ENCODE results near the gene KLK2.
"Not testable (repeated sequence)": the region's sequence is repeated elsewhere in the genome, so short reads cannot be mapped to it uniquely, and the experiment has no call there.

Gene KLK2

DNA sequence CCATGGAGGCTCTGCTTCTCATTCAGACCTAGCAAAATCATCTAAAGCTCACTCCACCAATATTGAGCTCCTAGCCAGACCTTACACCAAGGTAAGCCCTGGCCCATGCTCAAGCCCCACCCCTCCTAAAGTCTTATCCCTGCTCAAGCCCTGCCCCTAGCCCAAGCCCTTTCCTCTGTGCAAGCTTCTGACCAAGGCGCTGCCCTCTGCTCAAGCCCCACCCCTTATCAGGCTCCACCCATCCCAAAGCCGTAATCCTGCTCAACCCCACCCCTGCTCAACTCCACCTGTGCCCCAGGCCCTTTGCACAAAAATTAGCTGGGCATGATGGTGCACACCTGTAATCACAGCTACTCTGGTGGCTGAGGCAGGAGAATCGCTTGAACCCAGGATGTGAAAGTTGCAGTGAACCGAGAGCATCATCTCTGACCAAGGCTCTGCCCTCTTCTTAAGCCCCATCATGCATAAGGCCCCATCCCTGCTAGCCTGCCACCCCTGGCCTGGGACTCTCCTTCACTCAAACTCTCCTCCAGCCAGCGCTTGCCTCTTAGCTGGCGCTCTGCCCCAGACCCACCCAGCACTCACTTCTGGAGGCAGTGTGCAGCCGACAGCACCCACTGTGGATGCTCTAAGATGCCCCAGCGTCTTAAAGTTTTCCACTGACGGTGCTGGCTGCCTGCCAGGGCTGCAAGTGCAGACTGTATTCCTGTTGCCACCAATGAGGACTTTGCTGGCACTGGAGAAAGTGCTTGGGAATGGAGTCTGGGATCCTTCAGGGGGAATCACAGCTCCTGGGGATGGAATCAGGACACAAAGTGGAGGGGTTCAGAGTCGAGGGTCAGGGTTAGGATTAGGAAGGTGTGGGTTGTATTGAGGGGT, 21.5 kb downstream of the KLK2 start:
- no peak for DNase-seq

DNA sequence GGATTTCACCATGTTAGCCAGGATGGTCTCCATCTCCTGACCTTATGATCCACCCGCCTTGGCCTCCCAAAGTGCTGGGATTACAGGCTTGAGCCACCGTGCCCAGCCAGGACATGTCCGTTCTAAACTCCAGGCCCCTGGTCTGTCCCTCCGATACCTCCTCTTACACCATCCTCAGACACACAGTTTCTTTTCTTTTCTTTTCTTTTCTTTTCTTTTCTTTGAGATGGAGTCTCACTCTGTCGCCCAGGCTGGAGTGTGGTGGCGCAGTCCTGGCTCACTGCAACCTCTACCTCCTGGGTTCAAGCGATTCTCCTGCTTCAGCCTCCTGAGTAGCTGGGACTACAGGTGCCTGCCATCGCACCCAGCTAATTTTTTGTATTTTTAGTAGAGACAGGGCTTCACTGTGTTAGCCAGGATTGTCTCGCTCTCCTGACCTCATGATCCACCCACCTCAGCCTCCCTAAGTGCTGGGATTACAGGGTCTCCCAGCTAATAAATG, 22.9 kb downstream of the KLK2 start:
- DNase-seq: not testable (repeated sequence)

DNA sequence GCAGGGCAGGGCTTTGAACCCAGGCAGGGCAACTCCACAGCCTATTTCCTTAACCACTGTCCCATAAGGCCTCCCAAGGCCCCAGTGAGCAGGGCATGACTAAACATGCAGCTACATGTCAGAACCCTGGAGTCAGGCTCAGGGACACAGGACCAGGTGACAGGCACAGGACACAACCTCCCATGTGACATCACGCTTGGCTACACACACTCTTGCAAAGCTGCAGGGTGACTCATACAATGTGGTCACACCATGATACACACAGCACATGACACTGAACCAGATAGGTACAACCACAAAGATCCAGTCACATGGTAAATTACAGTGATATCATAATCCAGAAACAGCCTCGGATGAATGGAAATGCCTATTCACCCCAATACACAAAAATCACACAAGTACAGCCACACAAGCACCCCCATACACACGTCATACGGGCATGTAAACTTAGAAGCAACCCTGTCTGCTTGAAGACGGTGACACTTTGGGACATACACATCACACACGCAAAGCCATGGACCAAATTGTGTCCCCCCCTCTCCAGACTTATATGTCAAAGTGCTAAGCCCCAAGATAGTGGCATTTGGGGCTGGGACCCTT, 23.5 kb downstream of the KLK2 start:
- no peak for DNase-seq

DNA sequence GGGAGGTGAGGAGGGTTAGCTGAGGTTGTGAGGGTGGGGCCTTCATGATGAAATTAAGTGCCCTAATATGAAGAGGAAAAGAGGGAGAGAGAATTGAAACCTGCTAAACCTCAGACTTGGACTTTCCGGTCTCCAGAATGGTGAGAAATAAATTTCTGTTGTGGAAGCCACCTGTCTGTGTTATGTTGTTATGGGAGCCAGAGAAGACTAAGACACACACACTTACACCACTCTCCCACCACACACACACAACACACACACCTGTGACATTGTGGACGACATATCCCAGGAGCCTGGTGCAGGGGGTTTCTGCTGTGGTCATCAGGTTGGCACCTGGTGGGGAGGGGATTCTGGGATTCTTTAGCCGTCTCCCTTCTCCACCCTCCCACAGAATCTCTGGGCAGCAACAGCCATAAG, 24.0 kb downstream of the KLK2 start:
- DNase-seq: no peak

DNA sequence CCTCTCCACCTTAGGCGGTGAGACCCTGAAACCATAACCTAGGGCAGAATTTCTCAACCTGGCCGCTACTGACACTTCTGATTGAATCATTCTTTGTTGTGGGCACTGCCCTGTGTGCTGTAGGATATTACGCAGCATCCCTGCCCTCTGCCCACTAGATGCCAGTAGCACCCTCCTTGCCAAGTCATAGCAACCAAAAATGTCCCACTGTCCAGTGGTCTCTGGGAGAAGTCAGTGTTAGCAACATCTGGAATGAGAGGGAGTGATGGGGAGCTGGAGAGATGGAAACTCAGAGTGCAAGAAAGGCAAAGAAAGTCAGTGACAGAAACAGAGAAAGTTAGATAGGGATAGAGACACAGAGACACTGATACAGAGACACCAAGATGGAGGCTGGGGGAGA, 24.4 kb downstream of the KLK2 start:
- DNase-seq: no peak

DNA sequence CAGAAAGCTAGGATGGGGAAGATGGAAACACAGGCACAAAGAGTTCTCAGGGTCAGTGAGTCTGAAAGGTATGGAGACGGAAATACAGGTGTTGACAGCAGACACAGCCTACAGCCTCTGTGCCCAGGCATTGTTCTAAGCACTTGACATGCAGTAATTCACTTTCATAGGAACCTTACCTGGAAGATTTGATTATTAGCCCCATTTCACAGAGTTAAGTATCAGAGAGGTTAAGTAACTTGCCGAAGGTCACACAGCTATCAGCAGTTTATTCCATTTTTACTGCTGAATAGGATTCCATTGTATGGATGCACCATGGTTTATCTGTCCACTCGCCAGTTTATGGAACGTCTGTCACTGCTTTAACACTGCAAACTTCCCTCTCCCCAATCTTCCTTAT, 24.8 kb downstream of the KLK2 start:
- DNase-seq: no peak

DNA sequence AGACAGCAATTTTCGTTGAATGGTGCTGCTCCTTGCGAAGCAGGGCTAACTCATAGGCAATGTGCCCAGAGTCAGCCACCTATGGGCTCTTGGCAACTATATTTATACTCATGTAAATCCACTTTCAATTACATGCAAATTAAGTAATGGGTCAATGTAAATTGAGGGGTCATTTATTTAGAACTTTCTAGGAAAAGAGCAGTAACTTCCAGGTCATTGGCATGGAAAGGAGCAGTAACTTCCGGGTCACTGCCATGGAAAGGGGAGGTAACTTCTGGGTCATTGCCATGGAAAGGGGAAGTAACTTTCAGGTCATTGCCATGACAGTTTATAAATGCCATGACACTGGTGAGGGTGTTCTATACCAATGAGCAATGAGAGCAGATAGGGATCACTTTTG, 26.3 kb downstream of the KLK2 start:
- no peak for DNase-seq

DNA sequence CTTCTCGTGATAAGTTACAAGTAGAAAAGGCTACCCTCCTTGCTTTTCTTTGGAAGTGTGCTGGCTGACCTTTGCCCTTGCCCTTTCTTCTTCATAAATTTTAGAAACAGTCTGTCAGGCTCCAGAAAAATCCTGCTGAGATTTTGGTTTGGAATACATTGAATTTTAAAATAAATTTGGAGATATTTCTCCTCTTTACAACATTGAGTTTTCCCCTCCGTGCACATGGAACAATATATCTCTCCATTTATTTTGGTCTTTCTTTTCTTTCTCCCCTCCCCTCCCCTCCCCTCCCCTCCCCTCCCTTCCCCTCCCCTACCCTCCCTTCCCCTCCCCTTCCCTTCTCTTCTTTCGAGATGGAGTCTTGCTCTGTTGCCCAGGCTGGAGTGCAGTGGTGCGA, 29.4 kb downstream of the KLK2 start:
- no peak for DNase-seq

DNA sequence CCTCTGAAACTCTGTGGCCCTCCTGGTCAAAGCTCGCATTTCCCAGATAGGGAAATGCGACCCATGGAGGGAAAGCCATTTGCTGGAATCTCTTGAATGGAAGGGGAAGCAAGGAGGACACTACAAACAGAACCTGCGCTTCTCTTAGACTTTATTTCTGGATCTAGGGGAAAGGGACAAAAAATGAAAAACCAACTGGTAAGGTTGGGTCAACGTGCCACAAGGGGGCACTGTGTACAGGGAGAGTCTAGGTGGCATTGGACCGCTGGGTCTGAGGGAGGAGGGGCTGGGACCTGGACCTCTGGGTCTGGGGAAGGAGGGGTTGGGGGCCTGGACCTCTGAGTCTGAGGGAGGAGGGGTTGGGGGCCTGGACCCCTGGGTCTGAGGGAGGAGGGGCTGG, 33.0 kb downstream of the KLK2 start:
- no peak for DNase-seq

DNA sequence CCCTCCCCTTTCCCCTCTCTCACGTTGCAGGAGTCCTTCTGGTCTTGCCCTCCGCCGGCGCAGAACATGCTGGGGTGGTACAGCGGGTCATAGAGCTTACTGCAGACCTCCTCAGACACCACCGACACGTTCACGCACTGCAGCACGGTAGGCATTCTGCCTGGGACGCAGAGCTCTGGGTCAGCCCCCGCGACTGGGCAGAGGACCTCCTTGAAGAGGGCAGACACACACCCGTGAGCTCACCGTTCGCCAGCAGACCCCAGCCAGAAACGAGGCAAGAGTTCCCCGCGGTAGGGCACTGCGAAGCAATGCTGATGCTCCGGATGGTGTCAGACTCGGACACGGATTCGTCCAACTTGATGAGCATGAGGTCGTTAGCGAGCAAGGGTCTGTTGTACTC, 35.1 kb downstream of the KLK2 start:
- no peak for DNase-seq

DNA sequence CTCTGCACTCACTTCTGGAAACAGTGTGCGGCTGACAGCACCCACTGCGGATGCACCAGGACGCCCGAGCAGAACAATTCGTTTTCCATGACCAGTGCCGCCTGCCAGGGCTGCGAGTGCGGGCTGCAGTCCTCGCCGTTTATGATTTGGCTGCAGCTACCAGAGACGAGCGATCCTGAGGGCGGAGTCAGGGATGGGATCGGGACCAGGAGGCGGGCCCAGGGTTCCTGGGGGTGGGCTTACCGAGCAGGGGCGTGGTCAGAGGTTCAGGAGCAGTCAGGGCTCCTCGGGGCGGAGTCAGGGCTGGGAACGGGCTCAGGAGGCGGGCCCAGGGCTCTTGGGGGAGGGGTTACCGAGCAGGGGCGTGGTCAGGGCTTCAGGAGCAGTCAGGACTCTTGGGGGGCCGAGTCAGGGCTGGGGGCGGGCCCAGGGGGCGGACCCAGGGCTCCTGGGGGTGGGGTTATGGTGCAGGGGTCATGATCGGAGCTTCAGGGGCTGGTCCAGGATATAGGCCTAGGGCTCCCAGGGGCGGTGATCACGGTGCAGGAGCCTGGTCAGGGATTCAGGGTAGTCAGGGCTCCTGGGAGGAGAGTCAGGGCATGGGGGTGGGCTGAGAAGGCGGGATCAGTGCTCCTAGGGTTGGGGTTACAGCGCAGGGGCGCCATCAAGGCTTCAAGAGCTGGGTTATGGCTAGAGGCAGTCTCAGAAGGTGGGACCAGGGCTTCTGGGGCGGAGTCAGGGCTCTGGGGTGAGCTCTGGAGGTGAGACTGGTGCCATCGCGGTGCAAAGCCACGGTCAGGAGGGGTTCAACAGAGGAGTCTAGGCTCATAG, 36.2 kb downstream of the KLK2 start:
- DNase-seq: no peak

DNA sequence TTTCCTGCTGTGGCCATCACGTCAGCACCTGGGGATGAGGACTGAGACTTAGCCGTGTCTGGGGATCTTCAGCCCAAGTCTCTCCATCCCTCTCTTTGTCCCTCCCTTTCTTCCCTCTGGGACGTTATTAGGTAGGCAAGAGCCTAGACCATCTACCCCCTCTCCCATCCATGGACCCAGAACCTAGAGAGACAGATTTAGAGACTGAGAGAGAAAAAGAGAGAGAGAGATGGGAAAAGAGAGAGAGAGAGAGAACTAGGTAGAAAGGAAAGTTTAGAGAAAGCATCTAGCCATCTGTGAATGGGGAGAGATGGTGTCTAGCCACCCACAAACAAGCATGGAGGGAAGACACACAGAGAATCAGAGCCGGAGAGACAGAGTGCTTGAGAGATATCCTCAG, 37.5 kb downstream of the KLK2 start:
- no peak for DNase-seq

DNA sequence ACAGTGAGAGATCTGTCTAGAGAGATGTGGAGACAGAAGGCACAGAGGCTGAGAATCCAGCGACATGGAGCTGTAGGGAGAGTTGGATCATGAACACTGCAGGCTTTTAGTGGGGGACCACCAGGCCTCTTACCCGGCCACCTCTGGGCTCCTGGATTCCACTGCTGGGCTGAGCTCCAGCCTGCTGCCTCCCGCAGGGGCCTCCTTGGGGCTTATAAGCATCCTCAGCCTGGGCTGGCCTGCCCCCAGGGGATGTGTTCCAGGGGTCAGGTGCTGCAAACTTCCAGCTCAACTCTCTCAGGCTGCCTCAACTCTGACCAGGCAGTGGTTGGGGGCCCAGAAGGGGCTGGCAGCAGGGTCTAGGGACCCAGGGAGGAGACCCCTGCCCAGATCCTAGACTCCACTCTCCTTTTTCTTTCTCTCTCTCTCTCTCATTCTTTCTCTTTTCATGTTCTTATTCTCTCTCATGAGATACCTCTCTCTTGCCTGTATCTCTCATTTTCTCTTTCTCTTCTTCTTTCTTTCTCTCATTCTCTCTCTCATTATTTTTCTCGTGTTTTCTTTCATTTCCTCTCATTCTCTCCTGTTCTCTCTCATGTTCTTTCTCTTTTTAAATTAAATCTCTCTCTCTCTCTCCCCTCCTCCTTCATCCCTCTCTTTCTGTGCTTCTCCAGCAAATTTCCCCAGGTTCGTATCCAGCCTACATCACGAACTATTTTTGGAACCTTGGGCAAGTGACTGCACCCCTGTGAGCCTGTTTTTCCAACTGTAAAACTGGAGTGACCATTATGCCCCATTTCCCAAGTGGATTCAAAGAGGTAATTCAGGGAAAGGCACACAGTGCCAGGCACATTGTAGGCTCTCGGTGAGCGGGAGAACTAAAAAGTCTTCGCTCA, 38.2 kb downstream of the KLK2 start, which contains the start of gene KLK4:
TSS of gene KLK4 (minus strand) at position 190 of the 896 bp plus-strand sequence. CDS start 657 bp downstream, outside the sequence.
- DNase-seq: no peak

DNA sequence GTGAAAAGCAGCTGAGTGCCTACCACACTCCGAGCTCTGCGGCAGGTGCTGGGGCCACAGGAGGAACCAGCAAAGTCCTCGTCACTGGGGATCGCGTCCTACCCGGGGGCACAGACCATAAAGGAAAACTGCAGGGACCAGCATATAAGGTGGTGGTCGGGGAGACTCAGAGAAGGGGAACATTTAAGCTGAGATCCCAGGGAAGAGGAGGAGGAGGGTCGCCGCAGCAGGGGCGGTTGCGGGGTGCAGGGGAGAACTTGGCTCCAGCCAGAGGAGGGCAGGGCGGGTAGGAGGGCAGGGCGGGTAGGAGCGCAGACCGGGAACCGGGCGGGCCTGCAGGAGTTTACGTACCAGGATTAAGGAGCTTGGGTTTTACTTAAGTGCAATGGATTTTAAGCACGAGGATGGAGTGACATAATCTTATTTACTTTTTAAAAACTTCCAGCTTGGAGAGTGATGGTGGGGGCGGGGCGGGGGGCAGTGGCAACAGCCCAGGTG, 38.9 kb downstream of the KLK2 start:
- DNase-seq: no peak

DNA sequence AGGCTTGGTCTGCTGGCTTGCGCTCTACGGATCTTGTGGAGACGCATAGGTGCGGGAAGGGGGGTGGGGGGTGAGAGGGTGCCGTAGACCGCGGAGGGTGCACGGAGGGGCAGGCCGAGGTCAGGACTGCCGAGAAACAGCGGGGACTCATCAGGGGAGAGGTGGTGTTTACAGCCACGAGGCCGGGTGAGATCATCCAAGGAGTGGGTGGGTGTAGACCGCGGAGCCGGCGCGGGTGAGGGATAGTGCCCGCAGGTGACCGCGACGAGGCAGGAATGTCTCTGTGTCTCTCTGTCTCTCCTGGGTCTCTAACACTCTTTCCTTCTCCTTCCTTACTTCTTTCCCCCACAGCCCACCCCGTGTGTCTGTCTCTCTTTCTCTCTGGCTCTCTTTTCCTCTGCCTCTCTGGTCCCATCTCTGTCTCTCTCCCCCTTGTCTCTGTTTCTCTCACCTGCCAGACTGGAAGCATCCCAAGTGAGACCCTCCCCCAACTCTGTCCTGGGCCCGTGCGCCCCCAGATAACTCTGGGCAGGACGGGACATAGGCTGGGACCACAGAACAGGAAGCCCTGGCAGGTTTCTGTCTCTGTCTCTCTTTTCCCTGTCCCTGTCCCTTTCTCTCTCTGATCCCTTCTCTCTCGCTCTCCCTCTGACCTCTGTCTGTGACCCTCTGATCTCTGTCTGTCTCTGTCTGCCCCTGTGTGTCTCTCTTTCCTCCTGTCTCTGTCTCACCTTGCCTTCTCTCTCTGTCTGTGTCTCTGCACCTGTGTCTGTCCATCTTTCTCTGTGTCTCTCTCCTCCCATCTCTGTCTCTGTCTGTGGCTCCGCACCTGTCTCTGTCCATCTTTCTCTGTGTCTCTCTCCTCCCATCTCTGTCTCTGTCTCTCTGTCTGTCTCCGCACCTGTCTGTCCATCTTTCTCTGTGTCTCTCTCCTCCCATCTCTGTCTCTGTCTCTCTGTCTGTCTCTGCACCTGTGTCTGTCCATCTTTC, 39.8 kb downstream of the KLK2 start:
- no peak for DNase-seq

DNA sequence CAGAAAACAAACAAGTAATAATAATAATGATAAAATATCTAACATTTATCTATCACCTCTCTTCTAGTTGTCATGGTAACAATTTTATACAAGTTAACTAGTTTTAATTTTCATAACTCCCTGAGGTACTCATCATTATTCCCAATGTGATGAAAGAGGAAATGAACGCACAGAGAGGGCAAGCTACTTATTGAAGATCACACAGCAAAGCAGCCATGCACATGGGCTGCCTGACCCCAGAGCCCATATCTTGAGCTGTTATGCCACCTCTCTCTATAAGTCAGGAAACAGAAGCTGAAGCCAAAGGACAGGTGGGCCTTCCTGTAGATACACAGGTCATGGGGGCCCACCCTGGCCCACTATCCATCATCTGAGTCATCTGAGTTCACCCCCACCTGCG, 42.8 kb downstream of the KLK2 start:
- DNase-seq: no peak

DNA sequence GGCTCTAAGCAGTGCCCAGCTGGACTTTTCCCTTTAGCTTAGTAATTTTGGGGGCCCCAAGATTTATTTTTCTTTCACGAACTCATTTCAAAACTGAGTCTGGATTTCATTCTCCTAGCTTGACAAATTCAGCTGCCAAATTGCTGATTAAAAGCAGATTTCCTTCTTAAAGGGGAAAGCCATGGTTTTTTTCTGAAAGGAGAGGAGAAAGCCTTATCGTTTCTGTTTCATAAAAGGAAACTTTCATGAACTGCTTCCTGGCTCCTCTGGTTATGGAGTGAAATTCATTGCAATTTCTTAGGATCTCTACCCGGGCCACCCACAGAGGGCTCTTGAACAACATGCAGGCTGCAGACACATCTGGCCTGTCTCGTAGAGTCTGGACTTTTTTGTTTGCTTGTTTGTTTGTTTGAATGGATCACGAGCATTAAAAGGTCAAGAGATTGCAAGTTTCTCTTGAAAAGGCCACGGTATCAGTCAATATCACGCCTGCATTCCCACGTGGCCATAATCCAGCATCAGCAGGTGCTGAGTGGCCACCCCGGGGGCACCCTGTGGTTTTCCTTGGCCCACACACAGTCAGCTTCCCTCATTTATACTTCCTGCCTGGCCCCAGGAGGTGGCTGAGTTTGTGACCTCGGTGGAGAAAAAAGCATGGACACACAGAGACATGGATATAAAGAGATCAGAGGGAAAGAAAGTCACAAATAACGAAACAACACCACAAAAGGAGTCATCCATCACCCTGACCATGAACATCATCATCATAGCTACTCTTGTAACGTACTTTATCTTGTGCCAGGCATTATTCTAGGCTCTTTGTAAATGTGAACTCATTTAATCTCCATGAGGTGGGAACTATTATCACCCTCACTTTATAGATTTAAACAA, 48.4 kb downstream of the KLK2 start:
- no peak for DNase-seq

DNA sequence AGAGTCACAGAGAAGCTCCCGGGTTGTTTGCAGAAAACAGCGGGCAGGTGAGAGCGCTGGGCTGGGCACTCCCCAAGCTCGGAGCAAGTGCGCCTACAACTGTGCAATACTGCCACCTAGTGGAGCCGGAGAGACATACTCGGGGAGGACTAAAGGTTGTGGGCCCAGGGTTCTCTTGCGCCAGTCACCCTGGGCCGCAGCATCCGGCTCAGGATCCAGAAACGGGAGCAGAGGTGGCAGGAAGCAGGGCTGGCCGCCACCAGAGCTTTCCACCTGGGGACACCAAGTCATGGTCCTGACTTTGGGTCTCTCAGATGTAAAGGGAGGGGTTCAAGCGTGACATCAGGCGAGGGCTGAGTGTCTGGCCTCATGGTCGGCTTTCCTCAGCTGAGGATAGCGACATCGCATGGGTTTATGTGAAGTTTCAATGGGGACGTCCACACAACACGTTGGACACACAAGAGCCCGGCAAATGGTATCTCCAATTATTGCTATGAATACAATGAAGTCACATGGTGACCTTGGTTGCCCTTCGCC, 49.1 kb downstream of the KLK2 start:
- peak; percentile 75 for DNase-seq

DNA sequence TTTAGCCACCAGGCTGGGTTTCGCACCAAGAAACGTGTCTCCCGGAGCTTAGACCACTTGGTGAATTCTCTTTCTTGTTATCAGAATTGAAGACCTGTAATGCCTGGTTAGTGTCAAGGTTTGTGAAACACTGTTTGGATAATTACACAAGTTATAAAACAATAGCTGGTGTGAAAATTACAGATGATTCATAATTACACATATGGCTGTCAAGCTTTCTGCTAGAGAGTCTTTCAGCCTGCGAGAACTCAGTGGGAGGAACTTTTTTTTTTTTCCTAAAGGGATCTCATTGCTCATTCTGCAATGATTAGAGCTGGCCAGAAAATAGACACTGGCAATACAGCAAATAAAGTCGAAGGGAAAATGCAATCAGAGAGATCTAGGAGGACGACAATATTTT, 51.3 kb downstream of the KLK2 start:
- no peak for DNase-seq

Measured in midbrain (tissue), 1 donor.